HUES6 (cell line): ENCODE data around the gene SCN2B.

Experiments
- H3K27ac ChIP-seq: 2 replicates; pipeline ENCODE4 v1.7.0; 2013; ENCODE audit warnings: low read depth, mild to moderate bottlenecking, low read length, inconsistent platforms
- H3K27me3 ChIP-seq: 2 replicates; pipeline ENCODE4 v1.6.1; 2013; ENCODE audit warnings: low read length; ENCODE audit not compliant: control insufficient read depth, insufficient read depth
- H3K36me3 ChIP-seq: 2 replicates; pipeline ENCODE4 v1.6.1; 2013; ENCODE audit warnings: low read length; ENCODE audit not compliant: control insufficient read depth, insufficient read depth
- H3K4me1 ChIP-seq: 2 replicates; pipeline ENCODE4 v1.6.1; 2013; ENCODE audit warnings: low read length; ENCODE audit not compliant: control insufficient read depth, insufficient read depth
- H3K4me3 ChIP-seq: 2 replicates; pipeline ENCODE4 v1.5.1; 2013; ENCODE audit warnings: low read depth, low read length
- H3K9ac ChIP-seq: one replicate; pipeline ENCODE4 v1.6.1; 2013; ENCODE audit warnings: mild to moderate bottlenecking, low read length
- H3K9me3 ChIP-seq: 2 replicates; pipeline ENCODE4 v1.6.1; 2013; ENCODE audit warnings: low read depth, low read length; ENCODE audit not compliant: control insufficient read depth, insufficient read depth

Gene SCN2B

GRCh38 chr11:118206391-118207031 is 30.1 kb upstream of the SCN2B start:
- Histone ChIP-seq H3K36me3 (no peaks in the 10 kb centered on the region), H3K4me3 (no peak overlapping the region), H3K9me3 (no peaks in the 10 kb centered on the region), H3K4me1 (peaks cover 13% of the 10 kb centered on the region), H3K9ac (no peak overlapping the region), H3K27ac (no peak overlapping the region), H3K27me3 (0 out of 2 replicates have a peak, but pooled peaks cover 4% of the 10 kb centered on the region)

GRCh38 chr11:118205606-118206378 is 29.4 kb upstream of the SCN2B start:
- no peak overlapping the region for H3K4me3 ChIP-seq
- H3K27ac ChIP-seq: no peak overlapping the region
- H3K9me3 ChIP-seq: no peaks in the 10 kb centered on the region
- H3K4me1 ChIP-seq: peaks cover 6% of the 10 kb centered on the region
- no peak overlapping the region for H3K9ac ChIP-seq
- H3K27me3 ChIP-seq: 0 out of 2 replicates have a peak, but pooled peaks cover 4% of the 10 kb centered on the region
- no peaks in the 10 kb centered on the region for H3K36me3 ChIP-seq

GRCh38 chr11:118202599-118203422 is 26.4 kb upstream of the SCN2B start:
- Histone ChIP-seq H3K9ac (no peak overlapping the region), H3K9me3 (no peaks in the 10 kb centered on the region), H3K4me1 (peaks cover 11% of the 10 kb centered on the region), H3K27me3 (0 out of 2 replicates have a peak, but pooled peaks cover 4% of the 10 kb centered on the region), H3K27ac (no peak overlapping the region), H3K4me3 (no peak overlapping the region), H3K36me3 (no peaks in the 10 kb centered on the region)

- peaks cover 17% of the 10 kb centered on the region for H3K4me1 ChIP-seq
- no peak overlapping the region for H3K9ac ChIP-seq
- H3K36me3 ChIP-seq: no peaks in the 10 kb centered on the region
- H3K4me3 ChIP-seq: no peak overlapping the region
- H3K9me3 ChIP-seq: no peaks in the 10 kb centered on the region
- H3K27me3 ChIP-seq: 0 out of 2 replicates have a peak, but pooled peaks cover 4% of the 10 kb centered on the region
- H3K27ac ChIP-seq: no peak overlapping the region
Measured at GRCh38 chr11:118201966-118202365, 25.5 kb upstream of the SCN2B start.

GRCh38 chr11:118200901-118201680 is 24.7 kb upstream of the SCN2B start:
- Histone ChIP-seq H3K27me3 (0 out of 2 replicates have a peak, but pooled peaks cover 4% of the 10 kb centered on the region), H3K4me3 (no peak overlapping the region), H3K4me1 (peaks cover 22% of the 10 kb centered on the region), H3K9ac (no peak overlapping the region), H3K9me3 (no peaks in the 10 kb centered on the region), H3K36me3 (no peaks in the 10 kb centered on the region), H3K27ac (no peak overlapping the region)

GRCh38 chr11:118200497-118200896 is 24.1 kb upstream of the SCN2B start:
- 0 out of 2 replicates have a peak, but pooled peaks cover 4% of the 10 kb centered on the region for H3K27me3 ChIP-seq
- no peaks in the 10 kb centered on the region for H3K36me3 ChIP-seq
- no peaks in the 10 kb centered on the region for H3K9me3 ChIP-seq
- H3K4me3 ChIP-seq: no peak overlapping the region
- no peak overlapping the region for H3K27ac ChIP-seq
- no peak overlapping the region for H3K9ac ChIP-seq
- H3K4me1 ChIP-seq: peaks cover 23% of the 10 kb centered on the region

GRCh38 chr11:118199135-118199534 is 22.7 kb upstream of the SCN2B start:
- no peak overlapping the region for H3K9ac ChIP-seq

GRCh38 chr11:118198370-118198769 is 21.9 kb upstream of the SCN2B start:
- Histone ChIP-seq H3K36me3 (no peaks in the 10 kb centered on the region), H3K4me1 (peaks cover 37% of the 10 kb centered on the region), H3K27me3 (0 out of 2 replicates have a peak, but pooled peaks cover 4% of the 10 kb centered on the region), H3K4me3 (no peak overlapping the region), H3K9ac (no peak overlapping the region), H3K9me3 (no peaks in the 10 kb centered on the region), H3K27ac (no peak overlapping the region)

More at GRCh38 chr11:118199135-118199534, 22.7 kb upstream of the SCN2B start:
- Histone ChIP-seq H3K27me3 (0 out of 2 replicates have a peak, but pooled peaks cover 4% of the 10 kb centered on the region), H3K27ac (no peak overlapping the region), H3K4me1 (peaks cover 37% of the 10 kb centered on the region), H3K4me3 (no peak overlapping the region), H3K36me3 (no peaks in the 10 kb centered on the region), H3K9me3 (no peaks in the 10 kb centered on the region)

GRCh38 chr11:118194835-118195627 is 18.6 kb upstream of the SCN2B start:
- Histone ChIP-seq H3K9ac (no peak overlapping the region), H3K36me3 (no peaks in the 10 kb centered on the region), H3K9me3 (peaks cover 10% of the 10 kb centered on the region; the same call in 1 of the 2 replicates), H3K27ac (no peak overlapping the region), H3K27me3 (no peaks in the 10 kb centered on the region), H3K4me1 (peaks cover 37% of the 10 kb centered on the region), H3K4me3 (no peak overlapping the region)
